Heart left ventricle (tissue), 16 donors: Measurements from ENCODE around the gene SLK. TPM values are rescaled to one million over a fixed set of nuclear protein-coding genes. Genes with fewer than 3 reads are reported as not detected.

Source experiments
- ATAC-seq, 4 donors: fragments of 200-7000 bp; cut with Tn5 transposase; one replicate each; pipeline ENCODE4 v1.9.1; 2020 to 2022; ENCODE audit warnings: moderate library complexity in 4 of 4, mild to moderate bottlenecking in 3 of 4, moderate number of reproducible peaks in 1 of 4
- DNase-seq, 5 donors: peaks; one replicate each; pipeline ENCODE4 v3.0.0-alpha.2; 2020
- H3K27ac ChIP-seq, 12 donors: fragments of 200-600 bp; sonication (generic) in 4 of 12; one replicate each; pipeline versions ENCODE4 v1.5.0 to v1.8.0; 2016 to 2022; ENCODE audit warnings: mild to moderate bottlenecking in 2 of 12
- H3K27me3 ChIP-seq, 9 donors: fragments of 200-600 bp; sonication (generic) in 2 of 9; one replicate each; pipeline versions ENCODE4 v1.5.1 to v1.8.0; 2016 to 2022; ENCODE audit warnings: mild to moderate bottlenecking in 3 of 9
- H3K36me3 ChIP-seq, 9 donors: fragments of 200-600 bp; sonication (generic) in 2 of 9; one replicate each; pipeline versions ENCODE4 v1.5.0 to v1.8.0; 2018 to 2022; ENCODE audit warnings: mild to moderate bottlenecking in 2 of 9
- H3K4me1 ChIP-seq, 12 donors: fragments of 200-600 bp; sonication (generic) in 4 of 12; one replicate each; pipeline versions ENCODE4 v1.5.0 to v1.8.0; 2016 to 2022; ENCODE audit warnings: mild to moderate bottlenecking in 3 of 12
- H3K4me3 ChIP-seq, 12 donors: fragments of 200-600 bp; sonication (generic) in 4 of 12; one replicate each; pipeline versions ENCODE4 v1.5.0 to v1.8.0; 2017 to 2022; ENCODE audit warnings: mild to moderate bottlenecking in 9 of 12, moderate library complexity in 4 of 12
- H3K9me3 ChIP-seq, 12 donors: fragments of 200-600 bp; sonication (generic) in 4 of 12; one replicate each; pipeline versions ENCODE4 v1.5.0 to v1.8.0; 2016 to 2022; ENCODE audit warnings: mild to moderate bottlenecking in 1 of 12
- POLR2A ChIP-seq, 2 donors: fragments of 450-650 bp; IDR thresholded peaks; one replicate each; pipeline ENCODE4 v1.6.1; 2017; ENCODE audit warnings: antibody characterized with exemption in 2 of 2, mild to moderate bottlenecking in 2 of 2, moderate library complexity in 2 of 2
- WGBS, 4 donors: extraction: QIAGEN DNeasy Blood & Tissue Kit in 2 of 4; methylation state at CpG; one replicate each; pipeline versions ENCODE4 v1.1.5 to v1.1.7; 2013 to 2018; 5-methylcytosine and 5-hydroxymethylcytosine counted together
- intact Hi-C, 10 donors: fragments of 100-400 bp; cut with DNase I; formaldehyde crosslinking; loops; one replicate each; pipeline versions ENCODE4 v1.11.1 to v1.14.2; 2022
- polyA plus RNA-seq, 2 donors: library from polyadenylated mRNA; stranded (reverse); fragments of 200-250 nt; gene quantifications; one replicate each; pipeline ENCODE4 v1.2.3, GENCODE V29; 2013
- total RNA-seq, 9 donors: library from RNA; depleted of rRNA in 2 of 9; stranded (reverse); fragments of >200 nt in 2 of 9; fragmentation: NEBNext Ultra II Directional in 3 of 9; extraction: Animal tissue kit (Norgen Biotek cat#: 25700) in 3 of 9; gene quantifications; one replicate each; pipeline versions ENCODE4 v1.1.0 to v1.2.4, GENCODE V29; 2016 to 2023
- TF ChIP-seq, protein P1 (sequence below), 12 donors: fragments of 200-600 bp; sonication (generic) in 4 of 12; IDR thresholded peaks; one replicate each; pipeline versions ENCODE4 v1.5.0 to v1.8.0; 2018 to 2022; ENCODE audit warnings: antibody characterized with exemption in 12 of 12, mild to moderate bottlenecking in 5 of 12
- donor health status: ischemic (EF 13 %, LVEDD 7.1; RV severe dilation, severe dysfunction).
- donor health status: healthy with polysubstance abuse.
- donor health status: DM: no; HTN: yes; CAD: no.
- donor health status: DM: no; HTN: no; CAD: no.
- donor health status: ischemic (EF 25% LVEDD 6.9; RV normal size, moderate dysfunction).
- donor health status: ischemic (EF 25% LVEDD 5.7; RV mildly dilated, moderate dysfunction).
- donor health status: healthy.
- donor health status: DM: yes; HTN: yes; CAD: no.
- donor health status: ischemic (EF 35%, LVEDD 5.7; RV mildly dilated, moderate dysfunction).
- donor health status: nonischemic (EF 11% LVEDD 7.7; RV severe dilation, severe dysfunction).
- donor health status: DM: yes; HTN: yes; CAD: no.
- donor health status: PGD.
- donor health status: ischemic (EF 29% LVEDD 5.4; RV normal size, mild dysfunction).
- donor health status: nonischemic (EF 23%, LVEDD 6.1; RV moderate dilation, normal function).

SLK gene
- total and polyA plus RNA-seq, 11 donors: 10.0 to 57.8 (median 45.2) TPM

DNA sequence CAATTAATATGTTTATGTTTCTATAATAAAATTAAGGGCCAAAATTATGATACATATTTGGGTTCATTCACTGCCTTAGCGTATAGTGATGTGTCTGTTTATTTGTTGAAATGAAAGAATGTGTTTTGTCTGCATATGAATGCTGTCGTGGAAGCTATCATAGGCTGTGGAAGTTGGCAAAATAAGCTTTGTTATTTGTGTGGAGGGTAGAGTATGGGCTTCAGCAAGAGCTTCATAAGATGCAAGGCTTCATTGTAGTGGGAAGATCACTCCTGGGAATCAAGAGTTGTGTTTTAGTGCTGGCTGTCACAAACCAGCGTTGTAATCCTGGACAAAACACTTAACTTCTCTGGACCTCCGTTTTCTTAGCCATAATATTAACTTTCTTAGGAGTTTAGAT, 2.5 kb downstream of the SLK start:
- Histone ChIP-seq H3K27me3 (no peaks in the 10 kb centered on the region), H3K9me3 (no peaks in the 10 kb centered on the region), H3K4me3 (peak overlapping the region; percentile 83 to 99 (median 92)), H3K27ac (peak overlapping the region in 10 of 12 donors; percentile 2 to 99 (median 95)), H3K4me1 (peaks cover 0 to 57% (median 33%) of the 10 kb centered on the region in 12 donors), H3K36me3 (no peaks in the 10 kb centered on the region)
- ATAC-seq (no peak), DNase-seq (no peak)
- WGBS, 4 donors: 4 to 11% (median 5%) methylated on average over 4 of the region's 4 CpGs
- intact Hi-C loops: loop anchor here in 5 of 10 donors (2.0 to 10.0 kb wide), 8 partner anchors 47 to 155 kb away; partner anchors contain the start of genes SFR1 (in 4 of the 5) and STN1 (in 1 of the 5)
- no peak for TF ChIP-seq POLR2A (IDR thresholded peaks at IDR 0.05)
- TF ChIP-seq, protein P1, sequence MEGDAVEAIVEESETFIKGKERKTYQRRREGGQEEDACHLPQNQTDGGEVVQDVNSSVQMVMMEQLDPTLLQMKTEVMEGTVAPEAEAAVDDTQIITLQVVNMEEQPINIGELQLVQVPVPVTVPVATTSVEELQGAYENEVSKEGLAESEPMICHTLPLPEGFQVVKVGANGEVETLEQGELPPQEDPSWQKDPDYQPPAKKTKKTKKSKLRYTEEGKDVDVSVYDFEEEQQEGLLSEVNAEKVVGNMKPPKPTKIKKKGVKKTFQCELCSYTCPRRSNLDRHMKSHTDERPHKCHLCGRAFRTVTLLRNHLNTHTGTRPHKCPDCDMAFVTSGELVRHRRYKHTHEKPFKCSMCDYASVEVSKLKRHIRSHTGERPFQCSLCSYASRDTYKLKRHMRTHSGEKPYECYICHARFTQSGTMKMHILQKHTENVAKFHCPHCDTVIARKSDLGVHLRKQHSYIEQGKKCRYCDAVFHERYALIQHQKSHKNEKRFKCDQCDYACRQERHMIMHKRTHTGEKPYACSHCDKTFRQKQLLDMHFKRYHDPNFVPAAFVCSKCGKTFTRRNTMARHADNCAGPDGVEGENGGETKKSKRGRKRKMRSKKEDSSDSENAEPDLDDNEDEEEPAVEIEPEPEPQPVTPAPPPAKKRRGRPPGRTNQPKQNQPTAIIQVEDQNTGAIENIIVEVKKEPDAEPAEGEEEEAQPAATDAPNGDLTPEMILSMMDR (IDR thresholded peaks at IDR 0.05): no peak

DNA sequence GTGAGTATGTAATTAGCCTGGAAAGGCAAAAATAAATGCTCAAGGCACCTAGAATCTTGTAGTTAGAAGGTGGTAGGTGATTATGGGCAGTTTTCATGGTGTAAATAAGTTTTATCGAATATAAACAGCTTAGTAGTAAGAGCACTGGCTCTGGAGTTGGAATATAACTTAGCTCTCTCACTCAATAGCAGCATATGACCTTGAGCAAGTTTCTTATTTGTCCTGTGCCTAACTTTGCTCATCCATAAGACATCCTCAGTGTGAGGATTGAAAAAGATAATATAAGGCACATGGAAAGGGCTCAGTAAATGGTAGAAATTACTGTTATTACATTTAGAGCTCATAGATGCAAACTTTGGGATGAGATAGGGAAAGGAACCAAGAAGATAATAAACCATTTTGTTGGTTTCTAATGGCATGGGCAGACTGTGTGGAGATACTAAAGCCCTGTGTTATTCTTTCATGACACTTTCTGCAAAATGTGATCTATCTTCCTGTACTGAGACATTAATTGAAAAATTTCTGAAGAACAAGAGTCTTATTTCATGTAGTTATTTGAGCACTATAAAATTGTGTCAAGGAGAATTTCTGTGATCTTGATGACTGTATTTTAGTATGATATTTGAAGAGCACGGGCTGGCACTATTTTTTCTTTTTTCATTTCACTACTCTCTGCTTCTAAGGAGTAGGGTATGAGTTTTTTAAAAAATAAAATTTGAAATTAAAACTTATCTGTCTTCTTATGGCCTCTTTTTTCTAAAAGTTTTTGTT, 3.1 kb downstream of the SLK start:
- DNase-seq: no peak
- Histone ChIP-seq H3K4me1 (peaks cover 0 to 57% (median 35%) of the 10 kb centered on the region in 12 donors), H3K4me3 (peak overlapping the region in 11 of 12 donors; percentile 83 to 99 (median 91)), H3K9me3 (no peaks in the 10 kb centered on the region), H3K27ac (peak overlapping the region in 10 of 12 donors; percentile 2 to 99 (median 95)), H3K36me3 (no peaks in the 10 kb centered on the region), H3K27me3 (no peaks in the 10 kb centered on the region)
- WGBS, 4 donors: 28 to 49% (median 36%) methylated on average over 2 of the region's 2 CpGs
- intact Hi-C loops: loop anchor here in 5 of 10 donors (2.0 to 10.0 kb wide), 8 partner anchors 48 to 155 kb away; partner anchors contain the start of genes SFR1 (in 4 of the 5) and STN1 (in 1 of the 5)
- no peak for TF ChIP-seq POLR2A (IDR thresholded peaks at IDR 0.05)
- TF ChIP-seq, protein P1 (IDR thresholded peaks at IDR 0.05): no peak
- ATAC-seq: no peak

DNA sequence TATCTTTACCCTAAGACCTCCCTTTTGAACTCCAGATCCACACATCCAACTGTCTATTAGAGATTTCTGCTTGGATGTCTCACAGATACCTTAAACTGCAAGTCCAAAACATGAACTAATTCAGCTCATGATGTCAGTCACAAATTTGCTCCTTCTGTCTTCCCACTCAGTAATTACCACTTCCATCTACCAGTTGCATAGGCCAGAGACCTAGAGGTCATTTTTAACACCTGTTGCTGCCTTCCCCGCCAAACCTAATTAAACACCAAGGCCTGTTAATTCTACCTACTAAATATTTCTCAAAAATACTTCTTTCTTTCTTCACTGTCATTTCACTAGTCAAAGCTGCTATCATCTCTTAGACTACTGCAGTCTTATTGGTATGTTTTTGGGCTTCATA, 8.2 kb downstream of the SLK start:
- H3K36me3 ChIP-seq: no peaks in the 10 kb centered on the region
- no peak overlapping the region for H3K4me3 ChIP-seq
- H3K4me1 ChIP-seq: peaks cover 0 to 58% (median 22%) of the 10 kb centered on the region in 12 donors
- H3K9me3 ChIP-seq: no peaks in the 10 kb centered on the region
- no peak overlapping the region for H3K27ac ChIP-seq
- ATAC-seq (no peak), DNase-seq (no peak)
- intact Hi-C loops: no loop called here
- no peaks in the 10 kb centered on the region for H3K27me3 ChIP-seq
- WGBS, 4 donors: 93 to 98% (median 95%) methylated on average over 1 of the region's 1 CpG
- TF ChIP-seq, protein P1 (IDR thresholded peaks at IDR 0.05): no peak
- TF ChIP-seq POLR2A (IDR thresholded peaks at IDR 0.05): no peak

DNA sequence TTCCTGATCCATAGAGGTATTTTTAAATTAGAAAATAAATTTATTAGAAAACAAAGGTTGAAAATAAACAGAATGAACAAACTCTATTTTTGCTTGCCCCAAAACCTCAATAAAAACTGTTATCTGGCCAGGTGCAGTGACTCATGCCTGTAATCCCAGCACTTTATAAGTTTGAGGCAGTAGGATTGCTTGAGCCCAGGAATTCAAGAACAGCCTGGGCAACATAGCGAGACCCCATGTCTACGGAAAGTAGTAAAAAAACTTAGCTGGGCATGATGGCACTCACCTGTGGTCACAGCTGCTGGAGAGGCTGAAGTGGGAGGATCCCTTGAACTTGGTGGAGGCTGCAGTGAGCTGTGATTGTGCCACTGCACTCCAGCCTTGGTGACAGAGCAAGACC, 10.3 kb downstream of the SLK start:
- Histone ChIP-seq H3K4me3 (no peak overlapping the region), H3K9me3 (no peaks in the 10 kb centered on the region), H3K36me3 (no peaks in the 10 kb centered on the region), H3K27ac (no peak overlapping the region), H3K27me3 (no peaks in the 10 kb centered on the region), H3K4me1 (peaks cover 0 to 49% (median 13%) of the 10 kb centered on the region in 12 donors)
- DNase-seq (no peak), ATAC-seq (no peak)
- 93 to 97% (median 95%) methylated on average over 2 of the region's 2 CpGs for WGBS, 4 donors
- intact Hi-C loops: no loop called here
- TF ChIP-seq, protein P1 (IDR thresholded peaks at IDR 0.05): no peak
- TF ChIP-seq POLR2A (IDR thresholded peaks at IDR 0.05): no peak
